ENCODE measurements around the gene SEL1L.
"Not testable (repeated sequence)": the region's sequence is repeated elsewhere in the genome, so short reads cannot be mapped to it uniquely, and the experiment has no call there.

Gene SEL1L

GRCh38 chr14:81537193-81537592, 3.5 kb upstream of the SEL1L start:
- Mint-ChIP-seq H3K9me3 (peaks cover 4% of the 10 kb centered on the region), H3K4me1 (peaks cover 28% of the 10 kb centered on the region), H3K27ac (no peak overlapping the region), H3K27me3 (peaks cover 19% of the 10 kb centered on the region), H3K36me3 (no peaks in the 10 kb centered on the region), H3K4me3 (no peak overlapping the region)
- ATAC-seq: no peak

- Mint-ChIP-seq H3K27me3 (peaks cover 19% of the 10 kb centered on the region), H3K9me3 (peaks cover 4% of the 10 kb centered on the region), H3K4me3 (no peak overlapping the region), H3K36me3 (no peaks in the 10 kb centered on the region), H3K27ac (peak overlapping the region; percentile 80), H3K4me1 (peaks cover 35% of the 10 kb centered on the region)
- no peak for ATAC-seq
These were observed 2.7 kb upstream of the SEL1L start for GRCh38 chr14:81536241-81536771.

- H3K9me3 Mint-ChIP-seq: peaks cover 4% of the 10 kb centered on the region
- peak; percentile 34 for ATAC-seq
- H3K27me3 Mint-ChIP-seq: peaks cover 19% of the 10 kb centered on the region
- H3K4me3 Mint-ChIP-seq: peak overlapping the region; percentile 64
- H3K27ac Mint-ChIP-seq: peak overlapping the region; percentile 80
- H3K4me1 Mint-ChIP-seq: peaks cover 35% of the 10 kb centered on the region
- no peaks in the 10 kb centered on the region for H3K36me3 Mint-ChIP-seq
These were observed 1.9 kb upstream of the SEL1L start for GRCh38 chr14:81535396-81536164.

GRCh38 chr14:81534510-81535074, 939 bp upstream of the SEL1L start:
- H3K4me1 Mint-ChIP-seq: peaks cover 44% of the 10 kb centered on the region
- peaks cover 4% of the 10 kb centered on the region for H3K9me3 Mint-ChIP-seq
- H3K36me3 Mint-ChIP-seq: no peaks in the 10 kb centered on the region
- peak overlapping the region; percentile 80 for H3K27ac Mint-ChIP-seq
- H3K27me3 Mint-ChIP-seq: peaks cover 11% of the 10 kb centered on the region
- ATAC-seq: no peak
- peak overlapping the region; percentile 64 for H3K4me3 Mint-ChIP-seq

GRCh38 chr14:81533212-81533535, 479 bp downstream of the SEL1L start:
- H3K4me3 Mint-ChIP-seq: peak overlapping the region; percentile 84
- peaks cover 4% of the 10 kb centered on the region for H3K9me3 Mint-ChIP-seq
- H3K27me3 Mint-ChIP-seq: no peaks in the 10 kb centered on the region
- ATAC-seq: no peak
- H3K27ac Mint-ChIP-seq: peak overlapping the region; percentile 67
- H3K36me3 Mint-ChIP-seq: peaks cover 5% of the 10 kb centered on the region
- H3K4me1 Mint-ChIP-seq: peaks cover 56% of the 10 kb centered on the region

GRCh38 chr14:81529391-81529790, 4.3 kb downstream of the SEL1L start:
- no peak for ATAC-seq
- Mint-ChIP-seq H3K4me1 (peaks cover 52% of the 10 kb centered on the region), H3K27me3 (no peaks in the 10 kb centered on the region), H3K27ac (no peak overlapping the region), H3K36me3 (peaks cover 26% of the 10 kb centered on the region), H3K4me3 (no peak overlapping the region), H3K9me3 (no peaks in the 10 kb centered on the region)

GRCh38 chr14:81525129-81525528, 8.5 kb downstream of the SEL1L start:
- Mint-ChIP-seq H3K9me3 (no peaks in the 10 kb centered on the region), H3K27me3 (no peaks in the 10 kb centered on the region), H3K36me3 (peaks cover 59% of the 10 kb centered on the region), H3K4me1 (peaks cover 38% of the 10 kb centered on the region), H3K27ac (no peak overlapping the region), H3K4me3 (no peak overlapping the region)
- no peak for ATAC-seq

GRCh38 chr14:81523616-81524015, 10.0 kb downstream of the SEL1L start:
- Mint-ChIP-seq H3K4me1 (peaks cover 37% of the 10 kb centered on the region), H3K4me3 (no peak overlapping the region), H3K27ac (no peak overlapping the region), H3K27me3 (no peaks in the 10 kb centered on the region), H3K36me3 (peaks cover 68% of the 10 kb centered on the region), H3K9me3 (no peaks in the 10 kb centered on the region)
- ATAC-seq: no peak

GRCh38 chr14:81523016-81523415, 10.6 kb downstream of the SEL1L start:
- ATAC-seq: no peak
- H3K27me3 Mint-ChIP-seq: no peaks in the 10 kb centered on the region
- no peak overlapping the region for H3K4me3 Mint-ChIP-seq
- H3K9me3 Mint-ChIP-seq: no peaks in the 10 kb centered on the region
- peaks cover 64% of the 10 kb centered on the region for H3K36me3 Mint-ChIP-seq
- H3K4me1 Mint-ChIP-seq: peaks cover 31% of the 10 kb centered on the region
- no peak overlapping the region for H3K27ac Mint-ChIP-seq

- H3K27me3 Mint-ChIP-seq: no peaks in the 10 kb centered on the region
- H3K36me3 Mint-ChIP-seq: peaks cover 66% of the 10 kb centered on the region
- no peaks in the 10 kb centered on the region for H3K9me3 Mint-ChIP-seq
- ATAC-seq: no peak
- H3K4me3 Mint-ChIP-seq: no peak overlapping the region
- H3K4me1 Mint-ChIP-seq: peaks cover 20% of the 10 kb centered on the region
- no peak overlapping the region for H3K27ac Mint-ChIP-seq
These were observed 12.3 kb downstream of the SEL1L start for GRCh38 chr14:81521356-81521755.

- Mint-ChIP-seq H3K27me3 (no peaks in the 10 kb centered on the region), H3K9me3 (no peaks in the 10 kb centered on the region), H3K36me3 (peaks cover 70% of the 10 kb centered on the region), H3K27ac (peak overlapping the region; percentile 72), H3K4me3 (no peak overlapping the region), H3K4me1 (peaks cover 20% of the 10 kb centered on the region)
- ATAC-seq: peak; percentile 71
These were observed 14.2 kb downstream of the SEL1L start for GRCh38 chr14:81519200-81520011.

- peaks cover 67% of the 10 kb centered on the region for H3K36me3 Mint-ChIP-seq
- no peak for ATAC-seq
- no peaks in the 10 kb centered on the region for H3K9me3 Mint-ChIP-seq
- peaks cover 20% of the 10 kb centered on the region for H3K4me1 Mint-ChIP-seq
- H3K4me3 Mint-ChIP-seq: no peak overlapping the region
- H3K27ac Mint-ChIP-seq: no peak overlapping the region
- H3K27me3 Mint-ChIP-seq: no peaks in the 10 kb centered on the region
These were observed 15.8 kb downstream of the SEL1L start for GRCh38 chr14:81517798-81518398.

GRCh38 chr14:81516986-81517797, 16.5 kb downstream of the SEL1L start:
- Mint-ChIP-seq H3K27ac (no peak overlapping the region), H3K36me3 (peaks cover 61% of the 10 kb centered on the region), H3K4me3 (no peak overlapping the region), H3K4me1 (peaks cover 20% of the 10 kb centered on the region), H3K27me3 (no peaks in the 10 kb centered on the region), H3K9me3 (no peaks in the 10 kb centered on the region)
- no peak for ATAC-seq

- peaks cover 18% of the 10 kb centered on the region for H3K4me1 Mint-ChIP-seq
- H3K4me3 Mint-ChIP-seq, H3K9me3 Mint-ChIP-seq: not testable (repeated sequence)
These were observed 17.7 kb downstream of the SEL1L start for GRCh38 chr14:81515927-81516326.

More at GRCh38 chr14:81515927-81516326, 17.7 kb downstream of the SEL1L start:
- not testable (repeated sequence) for H3K27ac Mint-ChIP-seq, H3K27me3 Mint-ChIP-seq, ATAC-seq
- peaks cover 50% of the 10 kb centered on the region for H3K36me3 Mint-ChIP-seq
